Spleen (tissue), 7 donors: ENCODE results near the gene MASP2.

Source experiments
- CTCF ChIP-seq, 11 experiments: fragments of 200-600 bp in 7 of 11; fragments of 450-650 bp in 4 of 11; sonication (generic) in 4 of 11; IDR thresholded peaks in 8 of 11; conservative IDR thresholded peaks in 3 of 11; 1 replicate in 7 of 11; 2 replicates in 4 of 11; pipeline versions ENCODE4 v1.4.0 to v1.8.0; 2016 to 2021; ENCODE audit warnings: antibody characterized with exemption in 11 of 11, inconsistent platforms in 4 of 11, mild to moderate bottlenecking in 1 of 11
- POLR2AphosphoS5 ChIP-seq, 3 donors: sonication (generic); formaldehyde crosslinking; IDR thresholded peaks; one replicate each; pipeline ENCODE4 v1.5.1; 2017; ENCODE audit warnings: antibody characterized with exemption in 3 of 3
- donor health status: DM: no; HTN: no; CAD: no; lungs with moderate emphysema.
- donor health status: DM: no; HTN: no; CAD: no.
- donor health status: DM: no; HTN: no; CAD: no.

GRCh38 chr1:11057477-11057876 lies 10.4 kb upstream of the MASP2 start:
- TF ChIP-seq CTCF (IDR thresholded peaks at IDR 0.05 in 8 of 11, conservative IDR thresholded peaks at IDR 0.05 in 3 of 11) (no peak), POLR2AphosphoS5 (IDR thresholded peaks at IDR 0.05) (no peak)
